ENCODE data around the gene HTATIP2. TPM values are rescaled to one million over a fixed set of nuclear protein-coding genes. Genes with fewer than 3 reads are reported as not detected.

The HTATIP2 gene
- total and polyA plus RNA-seq, 2 donors (not counting 3 experiments of a cell fraction or from before 2014, with no cell fraction given): 37.2 to 57.6 TPM

GRCh38 chr11:20357150-20357549, 6.4 kb upstream of the HTATIP2 start:
- ChIA-PET POLR2A (no interaction called here), CTCF (interaction anchor here (1.6 kb wide), 1 partner anchor 230 kb away, joined by 3 read pairs; no protein-coding TSS in a partner anchor)
- Histone ChIP-seq H3K9me1 (replicated peaks; ENCODE audit: control insufficient read depth, extremely low read depth, insufficient read depth, low read length) (no peaks in the 10 kb centered on the region), H3K4me1 (ENCODE audit: control insufficient read depth, extremely low read depth, insufficient read depth, low read length) (peaks cover 9% of the 10 kb centered on the region), H3K36me3 (ENCODE audit: control insufficient read depth in 2 of 2, extremely low read depth in 1 of 2, insufficient read depth in 2 of 2, low read length in 2 of 2) (no peaks in the 10 kb centered on the region), H3K4me2 (ENCODE audit: insufficient read depth, low read length) (no peak overlapping the region), H3K4me3 (replicated peaks in 1 of 3; ENCODE audit: insufficient read depth in 1 of 3, low read depth in 1 of 3, low read length in 3 of 3) (no peak overlapping the region), H3K9me3 (replicated peaks; ENCODE audit: control insufficient read depth, insufficient read depth, low read length) (no peaks in the 10 kb centered on the region), H3K79me2 (ENCODE audit: control insufficient read depth, insufficient read depth, low read length) (no peaks in the 10 kb centered on the region), H2AFZ (ENCODE audit: low read depth, low read length) (no peak overlapping the region), H4K20me1 (replicated peaks; ENCODE audit: control insufficient read depth, extremely low read depth, insufficient read depth, low read length) (no peaks in the 10 kb centered on the region), H3K27me3 (ENCODE audit: control insufficient read depth in 2 of 2, insufficient read depth in 2 of 2, low read length in 2 of 2) (peaks cover 0 to 4% of the 10 kb centered on the region in 2 experiments), H3K27ac (ENCODE audit: insufficient read depth, low read depth, low read length) (no peak overlapping the region), H3K9ac (replicated peaks; ENCODE audit: extremely low read depth, insufficient read depth, low read length) (no peak overlapping the region)
- intact Hi-C loops (cut with micrococcal nuclease) (loop anchor here (10.0 kb wide), 1 partner anchor 792 kb away; no protein-coding TSS in a partner anchor), dilution Hi-C loops (cut with MboI; ENCODE audit: extremely low pct_ligation_motif_present, low sequenced_read_pairs) (no loop called here)
- no peak for TF ChIP-seq GATA2 (IDR thresholded peaks at IDR 0.05; ENCODE audit: insufficient read depth, insufficient read length, low read depth, low read length)
- no peak for TF ChIP-seq POLR2A (IDR thresholded peaks at IDR 0.05; ENCODE audit: low read depth, low read length)
- TF ChIP-seq MYC (IDR thresholded peaks at IDR 0.05; ENCODE audit: low read depth, low read length): no peak
- TF ChIP-seq CTCF (IDR thresholded peaks at IDR 0.05; ENCODE audit: extremely low read depth in 1 of 2, insufficient read depth in 1 of 2, low read depth in 1 of 2, low read length in 2 of 2): no peak
- no peak for TF ChIP-seq FOS (IDR thresholded peaks at IDR 0.05; ENCODE audit: borderline replicate concordance, insufficient read depth, low read length)
- no peak for TF ChIP-seq MAX (IDR thresholded peaks at IDR 0.05; ENCODE audit: insufficient read depth, insufficient read length)
- TF ChIP-seq JUN (IDR thresholded peaks at IDR 0.05; ENCODE audit: borderline replicate concordance, insufficient read depth, insufficient read length, low read depth): no peak
- TF ChIP-seq POLR2AphosphoS5 (IDR thresholded peaks at IDR 0.05; ENCODE audit: insufficient read depth, low read depth, low read length): no peak
- DNase-seq (ENCODE audit: low read depth, low spot score) (no peak), FAIRE-seq (no peak)
- BruUV-seq (replicated peaks): no TSS peak

Data from endothelial cell of umbilical vein (primary cell).